HepG2 (cell line): ENCODE results near the gene NSUN5. TPM values are rescaled to one million over a fixed set of nuclear protein-coding genes. Genes with fewer than 3 reads are reported as not detected.
A peak's percentile ranks its signal among the peaks of the same experiment; 100 is the strongest.
"Not testable (repeated sequence)": the region's sequence is repeated elsewhere in the genome, so short reads cannot be mapped to it uniquely, and the experiment has no call there.

ENCODE experiments used
- DR1 ChIP-seq: sonication (generic); formaldehyde crosslinking; IDR thresholded peaks from 2 replicates; pipeline ENCODE4 v1.8.0; 2021; ENCODE audit warnings: mild to moderate bottlenecking, missing genetic modification reagents, inconsistent platforms
- FOXA1 ChIP-seq, 2 experiments: fragments of 450-650 bp in 1 of 2; sonication (generic) in 1 of 2; formaldehyde crosslinking in 1 of 2; IDR thresholded peaks; 2 replicates each; pipeline versions ENCODE4 v1.4.0 to v1.6.1; 2016 to 2020; ENCODE audit warnings: missing genetic modification reagents in 1 of 2
- FOXP1 ChIP-seq, 2 experiments: fragments of 450-650 bp in 1 of 2; IDR thresholded peaks; 2 replicates each; pipeline ENCODE4 v1.6.1; 2017 to 2018; ENCODE audit warnings: antibody characterized with exemption in 1 of 2
- HMG20B ChIP-seq: conservative IDR thresholded peaks from 2 replicates; pipeline ENCODE4 v1.6.1; 2016; ENCODE audit warnings: missing genetic modification reagents, missing compliant biosample characterization
- KDM2A ChIP-seq: sonication (generic); formaldehyde crosslinking; IDR thresholded peaks from 2 replicates; pipeline ENCODE4 v1.4.0; 2020; ENCODE audit warnings: low read depth, missing genetic modification reagents, borderline replicate concordance
- KDM4B ChIP-seq: sonication (generic); formaldehyde crosslinking; IDR thresholded peaks from 2 replicates; pipeline ENCODE4 v1.4.0; 2020; ENCODE audit warnings: missing genetic modification reagents
- MAZ ChIP-seq, 2 experiments: sonication (generic) in 1 of 2; formaldehyde crosslinking in 1 of 2; IDR thresholded peaks; 2 replicates each; pipeline versions ENCODE4 v1.5.0 to v1.6.1; 2012 to 2020; ENCODE audit warnings: low read depth in 2 of 2, mild to moderate bottlenecking in 2 of 2, borderline replicate concordance in 1 of 2, improper control_type of control experiment in 1 of 2, low read length in 1 of 2, missing genetic modification reagents in 1 of 2, moderate library complexity in 1 of 2
- NONO ChIP-seq, 2 experiments: fragments of 450-650 bp in 1 of 2; sonication (generic) in 1 of 2; formaldehyde crosslinking in 1 of 2; IDR thresholded peaks in 1 of 2; conservative IDR thresholded peaks in 1 of 2; 2 replicates each; pipeline versions ENCODE4 v1.6.1 to v1.8.0; 2017 to 2022; ENCODE audit warnings: mild to moderate bottlenecking in 1 of 2, missing genetic modification reagents in 1 of 2, moderate library complexity in 1 of 2
- SIX1 ChIP-seq: sonication (generic); formaldehyde crosslinking; IDR thresholded peaks from 2 replicates; pipeline ENCODE4 v1.4.0; 2020; ENCODE audit warnings: missing genetic modification reagents, borderline replicate concordance
- SP1 ChIP-seq, 2 experiments: fragments of 450-650 bp in 1 of 2; sonication (generic) in 1 of 2; formaldehyde crosslinking in 1 of 2; IDR thresholded peaks; 2 replicates each; pipeline versions ENCODE4 v1.4.0 to v1.6.1; 2016 to 2020; ENCODE audit warnings: missing genetic modification reagents in 1 of 2
- TBX2 ChIP-seq: sonication (generic); formaldehyde crosslinking; IDR thresholded peaks from 2 replicates; pipeline ENCODE4 v1.5.0; 2020; ENCODE audit warnings: missing genetic modification reagents, mild to moderate bottlenecking, borderline replicate concordance
- TEAD3 ChIP-seq: optimal IDR thresholded peaks from 2 replicates; pipeline ENCODE3; 2016; ENCODE audit warnings: borderline replicate concordance
- ZBTB26 ChIP-seq: IDR thresholded peaks from 2 replicates; pipeline ENCODE4 v1.6.1; 2016; ENCODE audit warnings: missing compliant biosample characterization, missing genetic modification reagents, borderline replicate concordance
- polyA plus RNA-seq, 8 experiments: library from polyadenylated mRNA; depleted of rRNA in 3 of 8; stranded (reverse) in 7 of 8; unstranded in 1 of 8; fragments of >200 nt; fragmentation: Illumina TruSeq in 4 of 8; extraction: Trizol in 4 of 8; gene quantifications; 2 replicates each; pipeline versions ENCODE4 v1.2.1 to v1.2.3, GENCODE V29; 2011 to 2016; ENCODE audit warnings: low read depth in 4 of 8, missing spikeins in 1 of 8, mixed read lengths in 1 of 8; ENCODE audit not compliant: insufficient read depth in 1 of 8
- total RNA-seq, 5 experiments: library from RNA; depleted of rRNA; stranded (reverse); fragments of >200 nt; fragmentation: Illumina TruSeq; extraction: Trizol; gene quantifications; 2 replicates each; pipeline ENCODE4 v1.2.3, GENCODE V29; 2016; ENCODE audit warnings: low read depth in 1 of 5
- TF ChIP-seq, protein P1 (sequence below): sonication (generic); formaldehyde crosslinking; IDR thresholded peaks from 2 replicates; pipeline ENCODE4 v1.5.0; 2020; ENCODE audit warnings: mild to moderate bottlenecking, missing genetic modification reagents, borderline replicate concordance
- TF ChIP-seq, protein P2 (sequence below): sonication (generic); formaldehyde crosslinking; IDR thresholded peaks from 2 replicates; pipeline ENCODE4 v1.5.0; 2020; ENCODE audit warnings: mild to moderate bottlenecking, missing genetic modification reagents, borderline replicate concordance
- TF ChIP-seq, protein P3 (sequence below): sonication (generic); formaldehyde crosslinking; IDR thresholded peaks from 2 replicates; pipeline ENCODE4 v1.5.0; 2020; ENCODE audit warnings: mild to moderate bottlenecking, missing genetic modification reagents

Gene NSUN5
- total and polyA plus RNA-seq, 2 of the 13 experiments (the other 11 are each of a cell fraction or from before 2014, with no cell fraction given), result 19.9 to 35.8 TPM

DNA sequence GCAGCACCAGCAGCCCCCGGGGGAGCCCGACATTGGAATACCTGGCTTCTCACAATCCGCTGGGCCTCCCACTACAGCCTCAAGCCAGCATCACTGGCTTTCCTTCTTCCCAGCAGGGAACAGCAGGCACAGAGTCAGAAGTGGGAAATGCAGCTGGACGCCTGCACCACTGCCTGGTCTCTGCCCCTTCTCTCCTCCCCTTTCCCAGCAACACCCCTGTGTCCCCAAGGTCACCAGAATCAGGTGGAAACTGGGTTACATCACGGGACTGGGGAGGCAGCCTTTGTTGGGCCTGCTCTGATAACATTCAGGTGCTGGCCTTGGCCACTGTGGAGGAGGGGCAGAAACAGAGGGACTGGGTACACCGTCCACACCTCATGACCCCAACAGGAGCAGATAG, 16.8 kb upstream of the NSUN5 start (continued):
- TF ChIP-seq, protein P1, sequence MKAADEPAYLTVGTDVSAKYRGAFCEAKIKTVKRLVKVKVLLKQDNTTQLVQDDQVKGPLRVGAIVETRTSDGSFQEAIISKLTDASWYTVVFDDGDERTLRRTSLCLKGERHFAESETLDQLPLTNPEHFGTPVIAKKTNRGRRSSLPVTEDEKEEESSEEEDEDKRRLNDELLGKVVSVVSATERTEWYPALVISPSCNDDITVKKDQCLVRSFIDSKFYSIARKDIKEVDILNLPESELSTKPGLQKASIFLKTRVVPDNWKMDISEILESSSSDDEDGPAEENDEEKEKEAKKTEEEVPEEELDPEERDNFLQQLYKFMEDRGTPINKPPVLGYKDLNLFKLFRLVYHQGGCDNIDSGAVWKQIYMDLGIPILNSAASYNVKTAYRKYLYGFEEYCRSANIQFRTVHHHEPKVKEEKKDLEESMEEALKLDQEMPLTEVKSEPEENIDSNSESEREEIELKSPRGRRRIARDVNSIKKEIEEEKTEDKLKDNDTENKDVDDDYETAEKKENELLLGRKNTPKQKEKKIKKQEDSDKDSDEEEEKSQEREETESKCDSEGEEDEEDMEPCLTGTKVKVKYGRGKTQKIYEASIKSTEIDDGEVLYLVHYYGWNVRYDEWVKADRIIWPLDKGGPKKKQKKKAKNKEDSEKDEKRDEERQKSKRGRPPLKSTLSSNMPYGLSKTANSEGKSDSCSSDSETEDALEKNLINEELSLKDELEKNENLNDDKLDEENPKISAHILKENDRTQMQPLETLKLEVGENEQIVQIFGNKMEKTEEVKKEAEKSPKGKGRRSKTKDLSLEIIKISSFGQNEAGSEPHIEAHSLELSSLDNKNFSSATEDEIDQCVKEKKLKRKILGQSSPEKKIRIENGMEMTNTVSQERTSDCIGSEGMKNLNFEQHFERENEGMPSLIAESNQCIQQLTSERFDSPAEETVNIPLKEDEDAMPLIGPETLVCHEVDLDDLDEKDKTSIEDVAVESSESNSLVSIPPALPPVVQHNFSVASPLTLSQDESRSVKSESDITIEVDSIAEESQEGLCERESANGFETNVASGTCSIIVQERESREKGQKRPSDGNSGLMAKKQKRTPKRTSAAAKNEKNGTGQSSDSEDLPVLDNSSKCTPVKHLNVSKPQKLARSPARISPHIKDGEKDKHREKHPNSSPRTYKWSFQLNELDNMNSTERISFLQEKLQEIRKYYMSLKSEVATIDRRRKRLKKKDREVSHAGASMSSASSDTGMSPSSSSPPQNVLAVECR (CRISPR knock-in tag), result peak; percentile 46; the same call in 1 of the 2 replicates
- 0 out of 2 replicates have a peak, but pooled peaks have one; percentile 63 for TF ChIP-seq ZBTB26 (CRISPR knock-in tag)
- TF ChIP-seq FOXA1 (IDR thresholded peaks at IDR 0.05); FOXP1 (IDR thresholded peaks at IDR 0.05); NONO (IDR thresholded peaks at IDR 0.05); SP1 (IDR thresholded peaks at IDR 0.05); MAZ (IDR thresholded peaks at IDR 0.05; ENCODE audit: borderline replicate concordance, low read depth, low read length): not testable (repeated sequence)
- peak; percentile 45; the same call in 1 of the 2 replicates for TF ChIP-seq FOXA1 (CRISPR knock-in tag; IDR thresholded peaks at IDR 0.05)
- TF ChIP-seq TBX2 (CRISPR knock-in tag), result peak; percentile 81
- peak; percentile 52; the same call in 1 of the 2 replicates for TF ChIP-seq KDM2A (CRISPR knock-in tag)
- TF ChIP-seq FOXP1 (CRISPR knock-in tag; IDR thresholded peaks at IDR 0.05), result peak; percentile 73
- TF ChIP-seq HMG20B (CRISPR knock-in tag), result 0 out of 2 replicates have a peak, but pooled peaks have one; percentile 37
- TF ChIP-seq, protein P2, sequence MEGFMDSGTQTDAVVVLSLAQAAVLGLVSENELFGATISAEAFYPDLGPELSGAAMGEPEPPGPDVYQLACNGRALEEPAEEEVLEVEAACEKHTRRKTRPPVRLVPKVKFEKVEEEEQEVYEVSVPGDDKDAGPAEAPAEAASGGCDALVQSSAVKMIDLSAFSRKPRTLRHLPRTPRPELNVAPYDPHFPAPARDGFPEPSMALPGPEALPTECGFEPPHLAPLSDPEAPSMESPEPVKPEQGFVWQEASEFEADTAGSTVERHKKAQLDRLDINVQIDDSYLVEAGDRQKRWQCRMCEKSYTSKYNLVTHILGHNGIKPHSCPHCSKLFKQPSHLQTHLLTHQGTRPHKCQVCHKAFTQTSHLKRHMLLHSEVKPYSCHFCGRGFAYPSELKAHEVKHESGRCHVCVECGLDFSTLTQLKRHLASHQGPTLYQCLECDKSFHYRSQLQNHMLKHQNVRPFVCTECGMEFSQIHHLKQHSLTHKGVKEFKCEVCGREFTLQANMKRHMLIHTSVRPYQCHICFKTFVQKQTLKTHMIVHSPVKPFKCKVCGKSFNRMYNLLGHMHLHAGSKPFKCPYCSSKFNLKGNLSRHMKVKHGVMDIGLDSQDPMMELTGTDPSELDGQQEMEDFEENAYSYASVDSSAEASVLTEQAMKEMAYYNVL, result peak; percentile 31; the same call in 1 of the 2 replicates
- TF ChIP-seq SIX1, result 0 out of 2 replicates have a peak, but pooled peaks have one; percentile 35
- TF ChIP-seq, protein P3, sequence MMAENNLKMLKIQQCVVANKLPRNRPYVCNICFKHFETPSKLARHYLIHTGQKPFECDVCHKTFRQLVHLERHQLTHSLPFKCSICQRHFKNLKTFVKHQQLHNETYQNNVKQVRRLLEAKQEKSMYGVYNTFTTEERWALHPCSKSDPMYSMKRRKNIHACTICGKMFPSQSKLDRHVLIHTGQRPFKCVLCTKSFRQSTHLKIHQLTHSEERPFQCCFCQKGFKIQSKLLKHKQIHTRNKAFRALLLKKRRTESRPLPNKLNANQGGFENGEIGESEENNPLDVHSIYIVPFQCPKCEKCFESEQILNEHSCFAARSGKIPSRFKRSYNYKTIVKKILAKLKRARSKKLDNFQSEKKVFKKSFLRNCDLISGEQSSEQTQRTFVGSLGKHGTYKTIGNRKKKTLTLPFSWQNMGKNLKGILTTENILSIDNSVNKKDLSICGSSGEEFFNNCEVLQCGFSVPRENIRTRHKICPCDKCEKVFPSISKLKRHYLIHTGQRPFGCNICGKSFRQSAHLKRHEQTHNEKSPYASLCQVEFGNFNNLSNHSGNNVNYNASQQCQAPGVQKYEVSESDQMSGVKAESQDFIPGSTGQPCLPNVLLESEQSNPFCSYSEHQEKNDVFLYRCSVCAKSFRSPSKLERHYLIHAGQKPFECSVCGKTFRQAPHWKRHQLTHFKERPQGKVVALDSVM (CRISPR knock-in tag), result peak; percentile 16; the same call in 1 of the 2 replicates
- peak; percentile 70; the same call in 1 of the 2 replicates for TF ChIP-seq KDM4B
- TF ChIP-seq NONO (CRISPR knock-in tag; conservative IDR thresholded peaks at IDR 0.05), result peak; percentile 73
- TF ChIP-seq DR1, result peak; percentile 63
- TF ChIP-seq SP1 (CRISPR knock-in tag; IDR thresholded peaks at IDR 0.05), result 0 out of 2 replicates have a peak, but pooled peaks have one; percentile 27
- TF ChIP-seq TEAD3 (CRISPR knock-in tag), result peak; percentile 35
- TF ChIP-seq MAZ (CRISPR knock-in tag; IDR thresholded peaks at IDR 0.05; ENCODE audit: low read depth), result peak; percentile 48
